Spleen (tissue), 7 donors: ENCODE measurements around the gene SLCO1A2.

Experiments
- CTCF ChIP-seq, 11 experiments: fragments of 200-600 bp in 7 of 11; fragments of 450-650 bp in 4 of 11; sonication (generic) in 4 of 11; IDR thresholded peaks in 8 of 11; conservative IDR thresholded peaks in 3 of 11; 1 replicate in 7 of 11; 2 replicates in 4 of 11; pipeline versions ENCODE4 v1.4.0 to v1.8.0; 2016 to 2021; ENCODE audit warnings: antibody characterized with exemption in 11 of 11, inconsistent platforms in 4 of 11, mild to moderate bottlenecking in 1 of 11
- POLR2A ChIP-seq, 3 donors: fragments of 450-650 bp; IDR thresholded peaks; one replicate each; pipeline ENCODE4 v1.5.1; 2017; ENCODE audit warnings: antibody characterized with exemption in 3 of 3, mild to moderate bottlenecking in 1 of 3
- POLR2AphosphoS5 ChIP-seq, 3 donors: sonication (generic); formaldehyde crosslinking; IDR thresholded peaks; one replicate each; pipeline ENCODE4 v1.5.1; 2017; ENCODE audit warnings: antibody characterized with exemption in 3 of 3
- donor health status: DM: no; HTN: no; CAD: no; lungs with moderate emphysema.
- donor health status: DM: no; HTN: no; CAD: no.
- donor health status: DM: no; HTN: no; CAD: no.

- no peak for TF ChIP-seq CTCF (IDR thresholded peaks at IDR 0.05 in 8 of 11, conservative IDR thresholded peaks at IDR 0.05 in 3 of 11)
- no peak for TF ChIP-seq POLR2A (IDR thresholded peaks at IDR 0.05)
- TF ChIP-seq POLR2AphosphoS5 (IDR thresholded peaks at IDR 0.05): no peak
Measured at GRCh38 chr12:21289698-21290097, 45.0 kb downstream of the SLCO1A2 start.
